ENCODE results near the gene TNP1. TPM values are rescaled to one million over a fixed set of nuclear protein-coding genes. Genes with fewer than 3 reads are reported as not detected.

Gene TNP1, protein sequence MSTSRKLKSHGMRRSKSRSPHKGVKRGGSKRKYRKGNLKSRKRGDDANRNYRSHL
- not detected for total RNA-seq
- not detected for polyA plus RNA-seq

GRCh38 chr2:216859944-216860343, at the start of gene TNP1:
TNP1 (minus strand) TSS chr2:216860064; CDS start chr2:216860034, 30 bp downstream.
- no peaks in the 10 kb centered on the region for H3K4me1 ChIP-seq (ENCODE audit: control insufficient read depth in 4 of 4, insufficient read depth in 4 of 4, low read length in 3 of 4)
- H3K27me3 ChIP-seq (ENCODE audit: control insufficient read depth in 4 of 4, insufficient read depth in 4 of 4, low read length in 3 of 4) = no peaks in the 10 kb centered on the region
- H3K9me3 ChIP-seq (ENCODE audit: control insufficient read depth in 4 of 4, low read length in 3 of 4) = no peaks in the 10 kb centered on the region
- H3K9ac ChIP-seq (ENCODE audit: low read depth in 1 of 2, low read length in 2 of 2) = no peak within 1 kb of the TSS
- no peak for TF ChIP-seq TAF1 (conservative IDR thresholded peaks at IDR 0.05)
- no peak for TF ChIP-seq FOXA2 (IDR thresholded peaks at IDR 0.05)
- TF ChIP-seq ZBTB33 (IDR thresholded peaks at IDR 0.05) = no peak
- no peak for TF ChIP-seq CTCF (IDR thresholded peaks at IDR 0.05; ENCODE audit: low read depth, low read length, missing input control)
- TF ChIP-seq RXRA (IDR thresholded peaks at IDR 0.05) = no peak
- TF ChIP-seq, protein P1, sequence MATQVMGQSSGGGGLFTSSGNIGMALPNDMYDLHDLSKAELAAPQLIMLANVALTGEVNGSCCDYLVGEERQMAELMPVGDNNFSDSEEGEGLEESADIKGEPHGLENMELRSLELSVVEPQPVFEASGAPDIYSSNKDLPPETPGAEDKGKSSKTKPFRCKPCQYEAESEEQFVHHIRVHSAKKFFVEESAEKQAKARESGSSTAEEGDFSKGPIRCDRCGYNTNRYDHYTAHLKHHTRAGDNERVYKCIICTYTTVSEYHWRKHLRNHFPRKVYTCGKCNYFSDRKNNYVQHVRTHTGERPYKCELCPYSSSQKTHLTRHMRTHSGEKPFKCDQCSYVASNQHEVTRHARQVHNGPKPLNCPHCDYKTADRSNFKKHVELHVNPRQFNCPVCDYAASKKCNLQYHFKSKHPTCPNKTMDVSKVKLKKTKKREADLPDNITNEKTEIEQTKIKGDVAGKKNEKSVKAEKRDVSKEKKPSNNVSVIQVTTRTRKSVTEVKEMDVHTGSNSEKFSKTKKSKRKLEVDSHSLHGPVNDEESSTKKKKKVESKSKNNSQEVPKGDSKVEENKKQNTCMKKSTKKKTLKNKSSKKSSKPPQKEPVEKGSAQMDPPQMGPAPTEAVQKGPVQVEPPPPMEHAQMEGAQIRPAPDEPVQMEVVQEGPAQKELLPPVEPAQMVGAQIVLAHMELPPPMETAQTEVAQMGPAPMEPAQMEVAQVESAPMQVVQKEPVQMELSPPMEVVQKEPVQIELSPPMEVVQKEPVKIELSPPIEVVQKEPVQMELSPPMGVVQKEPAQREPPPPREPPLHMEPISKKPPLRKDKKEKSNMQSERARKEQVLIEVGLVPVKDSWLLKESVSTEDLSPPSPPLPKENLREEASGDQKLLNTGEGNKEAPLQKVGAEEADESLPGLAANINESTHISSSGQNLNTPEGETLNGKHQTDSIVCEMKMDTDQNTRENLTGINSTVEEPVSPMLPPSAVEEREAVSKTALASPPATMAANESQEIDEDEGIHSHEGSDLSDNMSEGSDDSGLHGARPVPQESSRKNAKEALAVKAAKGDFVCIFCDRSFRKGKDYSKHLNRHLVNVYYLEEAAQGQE (IDR thresholded peaks at IDR 0.05) = no peak
- TF ChIP-seq ATF3 (IDR thresholded peaks at IDR 0.05) = no peak
- TF ChIP-seq HNF4A (conservative IDR thresholded peaks at IDR 0.05) = no peak
- no peak for TF ChIP-seq GABPA (IDR thresholded peaks at IDR 0.05 in 1 of 2, conservative IDR thresholded peaks at IDR 0.05 in 1 of 2)
- TF ChIP-seq NR2F2 (IDR thresholded peaks at IDR 0.05) = no peak
- TF ChIP-seq SP1 (IDR thresholded peaks at IDR 0.05) = no peak
- TF ChIP-seq, protein P2, sequence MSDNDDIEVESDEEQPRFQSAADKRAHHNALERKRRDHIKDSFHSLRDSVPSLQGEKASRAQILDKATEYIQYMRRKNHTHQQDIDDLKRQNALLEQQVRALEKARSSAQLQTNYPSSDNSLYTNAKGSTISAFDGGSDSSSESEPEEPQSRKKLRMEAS (IDR thresholded peaks at IDR 0.05) = no peak
- no peak within 1 kb of the TSS for H3K4me3 ChIP-seq (ENCODE audit: low read depth in 1 of 3, low read length in 3 of 3)
- H3K36me3 ChIP-seq (ENCODE audit: control insufficient read depth in 4 of 4, insufficient read depth in 3 of 4, low read depth in 1 of 4, low read length in 3 of 4) = no peaks in the 10 kb centered on the region
- DNase-seq (ENCODE audit: low spot score) = no peak
- H3K27ac ChIP-seq (ENCODE audit: low read depth in 1 of 2, low read length in 2 of 2) = no peak within 1 kb of the TSS
- 89% methylated on average over 6 of the region's 6 CpGs for WGBS

DNA sequence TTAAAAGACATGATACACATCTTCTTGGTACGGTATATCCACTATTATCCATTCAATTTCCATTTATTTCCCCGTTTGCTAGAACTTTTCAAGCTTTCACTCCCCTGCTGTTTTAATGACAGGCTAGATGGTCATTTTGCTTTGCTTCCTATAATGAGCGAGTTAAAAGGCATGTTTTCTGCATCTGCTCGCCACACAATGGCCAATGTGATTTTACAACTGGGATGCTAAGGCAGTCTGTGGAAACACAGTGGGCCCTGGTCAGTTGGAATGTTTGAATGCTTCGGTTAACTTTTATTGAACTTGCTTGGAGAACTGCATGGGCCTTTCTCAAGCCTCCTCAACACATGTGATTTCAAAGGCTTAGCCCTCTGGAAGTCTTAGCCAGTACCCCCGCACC, 48.4 kb upstream of the TNP1 start:
- 94% methylated on average over 6 of the region's 6 CpGs for WGBS
- TF ChIP-seq YY1 (IDR thresholded peaks at IDR 0.05) (no peak), RAD21 (IDR thresholded peaks at IDR 0.05) (no peak), HNF4G (IDR thresholded peaks at IDR 0.05) (no peak), GABPA (IDR thresholded peaks at IDR 0.05 in 1 of 2, conservative IDR thresholded peaks at IDR 0.05 in 1 of 2) (no peak)
- TF ChIP-seq, protein P1 (IDR thresholded peaks at IDR 0.05) = no peak
- no peak for DNase-seq (ENCODE audit: low spot score)
- H3K27ac ChIP-seq (ENCODE audit: low read depth in 1 of 2, low read length in 2 of 2) = no peak overlapping the region
- no peak overlapping the region for H3K9ac ChIP-seq (ENCODE audit: low read depth in 1 of 2, low read length in 2 of 2)
- H3K4me1 ChIP-seq (ENCODE audit: control insufficient read depth in 4 of 4, insufficient read depth in 4 of 4, low read length in 3 of 4) = no peaks in the 10 kb centered on the region
- H3K36me3 ChIP-seq (ENCODE audit: control insufficient read depth in 4 of 4, insufficient read depth in 3 of 4, low read depth in 1 of 4, low read length in 3 of 4) = no peaks in the 10 kb centered on the region
- H3K9me3 ChIP-seq (ENCODE audit: control insufficient read depth in 4 of 4, low read length in 3 of 4) = no peaks in the 10 kb centered on the region
- no peaks in the 10 kb centered on the region for H3K27me3 ChIP-seq (ENCODE audit: control insufficient read depth in 4 of 4, insufficient read depth in 4 of 4, low read length in 3 of 4)
- H3K4me3 ChIP-seq (ENCODE audit: low read depth in 1 of 3, low read length in 3 of 3) = no peak overlapping the region
